ENCODE data around the gene DRD3.

- TF ChIP-seq TCF7 (CRISPR knock-in tag; IDR thresholded peaks at IDR 0.05; ENCODE audit: low read depth): no peak
- TF ChIP-seq USF2 (CRISPR knock-in tag; IDR thresholded peaks at IDR 0.05): no peak
- no peak for TF ChIP-seq ZSCAN18 (CRISPR knock-in tag; IDR thresholded peaks at IDR 0.05)
- TF ChIP-seq ATF6 (CRISPR knock-in tag; IDR thresholded peaks at IDR 0.05): no peak
- TF ChIP-seq ELF4 (CRISPR knock-in tag; IDR thresholded peaks at IDR 0.05; ENCODE audit: low read depth): no peak
- no peak for TF ChIP-seq FOXK1 (CRISPR knock-in tag; IDR thresholded peaks at IDR 0.05)
- TF ChIP-seq JUN (CRISPR knock-in tag; IDR thresholded peaks at IDR 0.05): no peak
- no peak for TF ChIP-seq CTCF (IDR thresholded peaks at IDR 0.05)
- TF ChIP-seq MAX (CRISPR knock-in tag; IDR thresholded peaks at IDR 0.05): no peak
Observed at GRCh38 chr3:114139836-114140235, 39.0 kb downstream of the DRD3 start.
